ENCODE results near the gene PRPS2.

DNA sequence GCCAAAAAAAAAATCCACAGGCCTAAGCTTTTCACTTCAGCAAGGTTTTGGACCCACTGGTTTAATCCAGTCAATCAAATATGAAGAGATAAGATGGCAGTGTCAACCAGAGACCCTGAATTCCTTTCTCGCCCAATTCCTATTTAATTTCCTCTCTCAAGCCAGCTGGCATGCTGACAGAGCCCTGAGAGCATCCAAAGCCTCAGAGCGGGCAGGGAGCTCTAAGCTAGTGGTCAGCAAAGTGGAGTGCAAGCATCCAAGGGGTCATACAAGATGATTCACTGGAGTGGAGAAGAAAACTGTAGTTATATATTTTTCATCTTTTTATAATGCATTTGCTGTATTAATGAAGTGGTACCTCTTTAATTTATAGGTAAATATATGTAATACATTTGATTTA, 37.8 kb upstream of the PRPS2 start:
- no peak for TF ChIP-seq EZH2 (IDR thresholded peaks at IDR 0.05; ENCODE audit: low read length)
- TF ChIP-seq, protein P1, sequence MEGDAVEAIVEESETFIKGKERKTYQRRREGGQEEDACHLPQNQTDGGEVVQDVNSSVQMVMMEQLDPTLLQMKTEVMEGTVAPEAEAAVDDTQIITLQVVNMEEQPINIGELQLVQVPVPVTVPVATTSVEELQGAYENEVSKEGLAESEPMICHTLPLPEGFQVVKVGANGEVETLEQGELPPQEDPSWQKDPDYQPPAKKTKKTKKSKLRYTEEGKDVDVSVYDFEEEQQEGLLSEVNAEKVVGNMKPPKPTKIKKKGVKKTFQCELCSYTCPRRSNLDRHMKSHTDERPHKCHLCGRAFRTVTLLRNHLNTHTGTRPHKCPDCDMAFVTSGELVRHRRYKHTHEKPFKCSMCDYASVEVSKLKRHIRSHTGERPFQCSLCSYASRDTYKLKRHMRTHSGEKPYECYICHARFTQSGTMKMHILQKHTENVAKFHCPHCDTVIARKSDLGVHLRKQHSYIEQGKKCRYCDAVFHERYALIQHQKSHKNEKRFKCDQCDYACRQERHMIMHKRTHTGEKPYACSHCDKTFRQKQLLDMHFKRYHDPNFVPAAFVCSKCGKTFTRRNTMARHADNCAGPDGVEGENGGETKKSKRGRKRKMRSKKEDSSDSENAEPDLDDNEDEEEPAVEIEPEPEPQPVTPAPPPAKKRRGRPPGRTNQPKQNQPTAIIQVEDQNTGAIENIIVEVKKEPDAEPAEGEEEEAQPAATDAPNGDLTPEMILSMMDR (optimal IDR thresholded peaks at IDR 0.05 in 1 of 3, IDR thresholded peaks at IDR 0.05 in 1 of 3, conservative IDR thresholded peaks at IDR 0.05 in 1 of 3; ENCODE audit: extremely low read depth in 1 of 3, insufficient read depth in 2 of 3, low read length in 3 of 3): no peak
